ENCODE measurements around the gene REXO4. TPM values are rescaled to one million over a fixed set of nuclear protein-coding genes. Genes with fewer than 3 reads are reported as not detected.

REXO4 gene
- total and polyA plus RNA-seq, 2 of the 13 experiments (the other 11 are each of a cell fraction or from before 2014, with no cell fraction given): 18.5 to 30.4 TPM

GRCh38 chr9:133359399-133360175, 58.2 kb downstream of the REXO4 start (continued):
- TF ChIP-seq ZNF687 (CRISPR knock-in tag; IDR thresholded peaks at IDR 0.05) (peak; percentile 44; the same call in 1 of the 2 replicates), ZGPAT (CRISPR knock-in tag; IDR thresholded peaks at IDR 0.05) (no peak), SNAPC5 (CRISPR knock-in tag; IDR thresholded peaks at IDR 0.05; ENCODE audit: borderline replicate concordance) (no peak), ATF3 (CRISPR knock-in tag; IDR thresholded peaks at IDR 0.05) (no peak), RBM22 (optimal IDR thresholded peaks at IDR 0.05; ENCODE audit: low read length) (peak; percentile 51), MAZ (IDR thresholded peaks at IDR 0.05; ENCODE audit: borderline replicate concordance, low read depth, low read length) (no peak), MAZ (CRISPR knock-in tag; IDR thresholded peaks at IDR 0.05; ENCODE audit: low read depth) (0 out of 2 replicates have a peak, but pooled peaks have one; percentile 40), ZBTB20 (CRISPR knock-in tag; IDR thresholded peaks at IDR 0.05; ENCODE audit: borderline replicate concordance, low read depth) (0 out of 2 replicates have a peak, but pooled peaks have one; percentile 19), ZNF263 (CRISPR knock-in tag; IDR thresholded peaks at IDR 0.05) (peak; percentile 73; the same call in 1 of the 2 replicates), ATF7 (IDR thresholded peaks at IDR 0.05) (no peak), ATF7 (CRISPR knock-in tag; IDR thresholded peaks at IDR 0.05) (no peak), ZNF605 (CRISPR knock-in tag; IDR thresholded peaks at IDR 0.05) (no peak), ZNF431 (CRISPR knock-in tag; IDR thresholded peaks at IDR 0.05; ENCODE audit: borderline replicate concordance, low read depth) (no peak), GABPA (IDR thresholded peaks at IDR 0.05; ENCODE audit: low read depth, low read length) (no peak), GABPA (CRISPR knock-in tag; IDR thresholded peaks at IDR 0.05; ENCODE audit: low read depth) (no peak), IRF1 (CRISPR knock-in tag; IDR thresholded peaks at IDR 0.05; ENCODE audit: low read depth) (no peak), AGO1 (IDR thresholded peaks at IDR 0.05; ENCODE audit: low read depth, low read length, poor library complexity, severe bottlenecking) (peak; percentile 76), KDM5B (CRISPR knock-in tag; IDR thresholded peaks at IDR 0.05; ENCODE audit: borderline replicate concordance) (no peak), ATF1 (CRISPR knock-in tag; IDR thresholded peaks at IDR 0.05) (no peak), RNF219 (CRISPR knock-in tag; IDR thresholded peaks at IDR 0.05) (no peak), KDM1A (CRISPR knock-in tag; IDR thresholded peaks at IDR 0.05) (no peak)
